Lung (tissue), 12 donors: Measurements from ENCODE around the gene LINC01488. TPM values are rescaled to one million over a fixed set of nuclear protein-coding genes. Genes with fewer than 3 reads are reported as not detected.

Experiments used
- ATAC-seq: fragments of 200-7000 bp; cut with Tn5 transposase; one replicate; pipeline ENCODE4 v1.9.1; 2020; ENCODE audit warnings: moderate number of reproducible peaks; ENCODE audit not compliant: insufficient read depth, low FRiP score
- DNase-seq, 3 donors: peaks; one replicate each; pipeline ENCODE4 v3.0.0-alpha.2; 2013 to 2017
- H3K27ac ChIP-seq, 2 donors: one replicate each; pipeline ENCODE4 v1.5.1; 2013; ENCODE audit warnings: mild to moderate bottlenecking in 2 of 2, moderate library complexity in 2 of 2, control low read depth in 1 of 2, inconsistent platforms in 1 of 2, low read depth in 1 of 2, low read length in 1 of 2
- H3K27me3 ChIP-seq, 3 donors: one replicate each; pipeline ENCODE4 v1.5.1; 2013; ENCODE audit warnings: low read length in 2 of 3; ENCODE audit not compliant: control insufficient read depth in 3 of 3, insufficient read depth in 3 of 3
- H3K36me3 ChIP-seq, 4 donors: one replicate each; pipeline ENCODE4 v1.5.1; 2013; ENCODE audit warnings: low read length in 4 of 4, mild to moderate bottlenecking in 1 of 4, moderate library complexity in 1 of 4; ENCODE audit not compliant: control insufficient read depth in 4 of 4, insufficient read depth in 4 of 4
- H3K4me1 ChIP-seq, 5 donors: one replicate each; pipeline ENCODE4 v1.5.1; 2013; ENCODE audit warnings: low read length in 5 of 5, mild to moderate bottlenecking in 2 of 5, moderate library complexity in 1 of 5; ENCODE audit not compliant: control insufficient read depth in 5 of 5, insufficient read depth in 5 of 5
- H3K4me3 ChIP-seq: one replicate; pipeline ENCODE4 v1.5.1; 2013; ENCODE audit warnings: mild to moderate bottlenecking, control low read depth, moderate library complexity
- H3K9ac ChIP-seq, 2 donors: one replicate each; pipeline ENCODE4 v1.5.1; 2013; ENCODE audit warnings: low read length in 2 of 2, control low read depth in 1 of 2; ENCODE audit not compliant: insufficient read depth in 1 of 2
- H3K9me3 ChIP-seq, 4 donors: one replicate each; pipeline ENCODE4 v1.5.1; 2013; ENCODE audit warnings: low read length in 3 of 4, mild to moderate bottlenecking in 1 of 4, moderate library complexity in 1 of 4; ENCODE audit not compliant: control insufficient read depth in 4 of 4, insufficient read depth in 3 of 4
- CTCF ChIP-seq: IDR thresholded peaks from 2 replicates; pipeline ENCODE4 v1.5.1; 2012; ENCODE audit warnings: mild to moderate bottlenecking; ENCODE audit errors: control extremely low read depth, extremely low read depth
- WGBS, 2 donors: extraction: QIAGEN DNeasy Blood & Tissue Kit; methylation state at CpG; one replicate each; pipeline ENCODE4 v1.1.7; 2013; 5-methylcytosine and 5-hydroxymethylcytosine counted together
- polyA plus RNA-seq, 2 donors: library from polyadenylated mRNA; stranded (reverse); fragments of 200-250 nt; gene quantifications; one replicate each; pipeline ENCODE4 v1.2.1, GENCODE V29; 2013
- total RNA-seq, 2 donors: library from RNA; depleted of rRNA in 1 of 2; stranded (reverse); fragments of >200 nt in 1 of 2; gene quantifications; one replicate each; pipeline ENCODE4 v1.2.1, GENCODE V29; 2014 to 2021
- donor health status: control.
- donor health status: control.
- donor health status: Bipolar disorder and iron deficiency.
- donor health status: healthy.
- donor health status: DM: yes; HTN: yes; CAD: no.

The LINC01488 gene
- total and polyA plus RNA-seq, 4 donors: not detected

DNA sequence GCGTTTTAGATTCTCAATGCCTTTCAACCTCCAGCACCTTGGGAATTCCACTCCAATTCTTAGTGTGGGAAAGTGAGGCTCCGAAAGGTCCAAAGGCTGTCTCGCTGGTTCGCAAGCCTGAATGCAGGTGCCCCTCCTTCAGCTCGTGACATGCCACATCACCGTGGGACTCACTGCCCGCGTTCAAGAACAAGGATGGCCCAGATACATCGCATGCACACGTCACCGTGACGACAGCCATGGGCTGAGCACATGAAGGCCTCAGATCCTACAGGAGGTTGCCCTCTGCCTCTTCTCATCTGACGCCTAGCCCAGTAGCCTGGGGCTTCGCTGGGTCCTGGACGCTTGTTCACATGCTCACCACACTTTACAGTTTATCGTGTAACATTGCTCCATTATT is 4.4 kb upstream of the LINC01488 start:
- no peak for TF ChIP-seq CTCF
- peaks cover 0 to 6% (median 0%) of the 10 kb centered on the region in 4 donors for H3K9me3 ChIP-seq
- ATAC-seq (no peak), DNase-seq (no peak)
- H3K9ac ChIP-seq: no peak overlapping the region
- 89 to 93% methylated on average over 16 of the region's 16 CpGs for WGBS, 2 donors
- H3K4me3 ChIP-seq: no peak overlapping the region
- H3K27ac ChIP-seq: no peak overlapping the region
- no peaks in the 10 kb centered on the region for H3K36me3 ChIP-seq
- H3K27me3 ChIP-seq: no peaks in the 10 kb centered on the region
- H3K4me1 ChIP-seq: peaks cover 0 to 22% (median 8%) of the 10 kb centered on the region in 5 donors

DNA sequence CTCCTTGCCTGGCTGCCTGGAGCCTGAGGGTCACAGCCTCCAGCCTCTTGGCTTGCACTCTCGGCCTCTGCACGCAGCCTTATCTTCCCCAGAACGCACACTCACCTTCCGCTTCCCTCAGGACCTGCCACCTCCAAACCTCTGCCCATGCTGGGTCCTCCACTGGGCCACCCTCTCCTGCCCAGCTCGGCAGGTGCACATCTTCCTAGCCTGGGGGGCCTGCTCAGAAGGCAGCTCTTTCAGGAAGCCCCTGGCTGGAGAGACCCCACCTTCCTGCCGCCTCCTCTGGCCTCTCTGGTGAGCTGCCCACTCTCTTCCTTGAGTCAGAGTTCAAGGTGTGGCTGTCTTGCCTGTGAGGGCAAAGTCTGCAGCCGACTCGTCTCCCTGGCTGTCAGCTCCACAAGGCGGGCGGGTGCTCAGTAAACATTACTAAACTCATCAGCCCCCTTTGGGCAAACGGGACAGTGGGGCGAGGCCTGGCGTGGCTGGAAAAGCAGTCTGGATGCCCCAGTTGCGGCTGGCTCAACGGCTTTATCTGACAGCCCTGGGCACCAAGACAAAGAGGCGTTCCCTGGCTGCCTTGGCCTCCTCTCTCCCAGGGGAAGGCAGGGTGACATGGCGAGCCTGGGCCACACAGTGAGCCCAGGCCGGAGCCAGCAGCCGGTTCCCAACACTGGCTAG is 1.7 kb upstream of the LINC01488 start:
- peak overlapping the region in 1 of 2 donors; percentile 34 for H3K27ac ChIP-seq
- no peak overlapping the region for H3K9ac ChIP-seq
- H3K4me1 ChIP-seq: peaks cover 3 to 42% (median 17%) of the 10 kb centered on the region in 5 donors
- H3K27me3 ChIP-seq: no peaks in the 10 kb centered on the region
- no peak for TF ChIP-seq CTCF
- ATAC-seq: no peak
- H3K4me3 ChIP-seq: no peak overlapping the region
- no peaks in the 10 kb centered on the region for H3K36me3 ChIP-seq
- H3K9me3 ChIP-seq: no peaks in the 10 kb centered on the region
- 80 to 88% methylated on average over 19 of the region's 19 CpGs for WGBS, 2 donors
- no peak for DNase-seq

- Histone ChIP-seq H3K4me3 (no peak overlapping the region), H3K9ac (no peak overlapping the region), H3K9me3 (no peaks in the 10 kb centered on the region), H3K4me1 (peaks cover 3 to 52% (median 17%) of the 10 kb centered on the region in 5 donors), H3K27ac (peak overlapping the region; percentile 5 to 34), H3K27me3 (no peaks in the 10 kb centered on the region), H3K36me3 (no peaks in the 10 kb centered on the region)
- DNase-seq (peak; percentile 59 to 71 (median 61)), ATAC-seq (no peak)
- no peak for TF ChIP-seq CTCF
- 65 to 67% methylated on average over 13 of the region's 13 CpGs for WGBS, 2 donors
Measured at GRCh38 chr11:69480547-69481392, 693 bp upstream of the LINC01488 start.
